ENCODE results near the gene CHCHD5.

- TF ChIP-seq CTCF (IDR thresholded peaks at IDR 0.05) (no peak), CREB1 (CRISPR knock-in tag; IDR thresholded peaks at IDR 0.05) (no peak), HMGXB4 (CRISPR knock-in tag; IDR thresholded peaks at IDR 0.05) (no peak)
Measured at GRCh38 chr2:112572005-112572404, 12.4 kb upstream of the CHCHD5 start.

Measured in WTC11 (cell line).